GM19043 (cell line): ENCODE data around the gene ATG2B.

Experiments
- ATAC-seq: cut with Tn5 transposase; IDR thresholded peaks from one replicate; pipeline ENCODE4 v1.9.1; 2021; ENCODE audit warnings: low read depth; ENCODE audit not compliant: unreplicated experiment

Gene ATG2B

GRCh38 chr14:96318836-96319235, 44.3 kb downstream of the ATG2B start:
- ATAC-seq: no peak

- ATAC-seq: no peak
These were observed 47.1 kb downstream of the ATG2B start for GRCh38 chr14:96316087-96316486.

GRCh38 chr14:96310906-96311305, 52.2 kb downstream of the ATG2B start:
- no peak for ATAC-seq

GRCh38 chr14:96309896-96310330, 53.2 kb downstream of the ATG2B start:
- ATAC-seq: no peak

GRCh38 chr14:96309133-96309895, 53.8 kb downstream of the ATG2B start:
- no peak for ATAC-seq

- no peak for ATAC-seq
These were observed 55.7 kb downstream of the ATG2B start for GRCh38 chr14:96307434-96307833.

GRCh38 chr14:96304956-96305355, 58.2 kb downstream of the ATG2B start:
- no peak for ATAC-seq

GRCh38 chr14:96303981-96304380, 59.2 kb downstream of the ATG2B start:
- ATAC-seq: no peak

GRCh38 chr14:96299441-96299840, 63.7 kb downstream of the ATG2B start:
- no peak for ATAC-seq

GRCh38 chr14:96297997-96298515, 65.1 kb downstream of the ATG2B start:
- no peak for ATAC-seq

GRCh38 chr14:96297000-96297399, 66.1 kb downstream of the ATG2B start:
- no peak for ATAC-seq

- ATAC-seq: no peak
These were observed 68.9 kb downstream of the ATG2B start for GRCh38 chr14:96294246-96294645.

GRCh38 chr14:96287856-96288255, 75.3 kb downstream of the ATG2B start:
- no peak for ATAC-seq

GRCh38 chr14:96286251-96286650, 76.9 kb downstream of the ATG2B start:
- no peak for ATAC-seq

GRCh38 chr14:96285667-96286066, 77.5 kb downstream of the ATG2B start:
- no peak for ATAC-seq

GRCh38 chr14:96284430-96284829, 78.7 kb downstream of the ATG2B start:
- ATAC-seq: no peak

- ATAC-seq: no peak
These were observed 79.1 kb downstream of the ATG2B start for GRCh38 chr14:96284008-96284407.

- no peak for ATAC-seq
These were observed 81.7 kb downstream of the ATG2B start for GRCh38 chr14:96281486-96281885.

- ATAC-seq: no peak
These were observed 83.0 kb downstream of the ATG2B start for GRCh38 chr14:96280104-96280503.

GRCh38 chr14:96279564-96279963, 83.6 kb downstream of the ATG2B start:
- no peak for ATAC-seq

GRCh38 chr14:96277890-96278289, 85.3 kb downstream of the ATG2B start:
- no peak for ATAC-seq
